ENCODE measurements around the gene BEAN1.

Gene BEAN1

GRCh38 chr16:66420396-66420795, 6.7 kb upstream of the BEAN1 start:
- no peak for DNase-seq

GRCh38 chr16:66421891-66422290, 5.2 kb upstream of the BEAN1 start:
- no peak for DNase-seq

- DNase-seq: no peak
Measured at GRCh38 chr16:66422366-66422765, 4.7 kb upstream of the BEAN1 start.

- DNase-seq: no peak
Measured at GRCh38 chr16:66423177-66423576, 3.9 kb upstream of the BEAN1 start.

GRCh38 chr16:66425651-66426050, 1.4 kb upstream of the BEAN1 start:
- no peak for DNase-seq

- DNase-seq: no peak
Measured at GRCh38 chr16:66426112-66427035, 721 bp upstream of the BEAN1 start.

- no peak for DNase-seq
Measured at GRCh38 chr16:66427871-66428681, 981 bp downstream of the BEAN1 start.

- no peak for DNase-seq
Measured at GRCh38 chr16:66428682-66429251, 1.7 kb downstream of the BEAN1 start.

- no peak for DNase-seq
Measured at GRCh38 chr16:66429290-66429962, 2.3 kb downstream of the BEAN1 start.

- no peak for DNase-seq
Measured at GRCh38 chr16:66430214-66430613, 3.1 kb downstream of the BEAN1 start.

- DNase-seq: no peak
Measured at GRCh38 chr16:66431760-66432159, 4.7 kb downstream of the BEAN1 start.

- DNase-seq: peak; percentile 12
Measured at GRCh38 chr16:66432429-66432828, 5.3 kb downstream of the BEAN1 start.

GRCh38 chr16:66434619-66435430, 7.7 kb downstream of the BEAN1 start:
- DNase-seq: no peak

GRCh38 chr16:66435896-66436295, 8.8 kb downstream of the BEAN1 start:
- DNase-seq: no peak

- no peak for DNase-seq
Measured at GRCh38 chr16:66437391-66437945, 10.4 kb downstream of the BEAN1 start.

GRCh38 chr16:66438536-66438935, 11.4 kb downstream of the BEAN1 start:
- no peak for DNase-seq

- no peak for DNase-seq
Measured at GRCh38 chr16:66439051-66439730, 12.1 kb downstream of the BEAN1 start.

GRCh38 chr16:66440271-66440802, 13.2 kb downstream of the BEAN1 start:
- no peak for DNase-seq

GRCh38 chr16:66440970-66441369, 13.9 kb downstream of the BEAN1 start:
- no peak for DNase-seq

GRCh38 chr16:66441586-66442375, 14.7 kb downstream of the BEAN1 start:
- DNase-seq: no peak
